SK-N-MC (cell line): ENCODE measurements around the gene NEMP2.
"Not testable (repeated sequence)": the region's sequence is repeated elsewhere in the genome, so short reads cannot be mapped to it uniquely, and the experiment has no call there.

Experiments
- DNase-seq: peaks from one replicate; pipeline ENCODE4 v3.0.0-alpha.2; 2011; ENCODE audit warnings: low read depth, low spot score
- H3K27ac ChIP-seq: fragments of 200-600 bp; sonication (generic); 2 replicates; pipeline ENCODE4 v1.5.1; 2016; ENCODE audit warnings: mixed run types
- H3K36me3 ChIP-seq: fragments of 200-600 bp; sonication (generic); 2 replicates; pipeline ENCODE4 v1.6.1; 2017; ENCODE audit warnings: antibody characterized with exemption, low read length, mixed read lengths; ENCODE audit not compliant: insufficient read depth
- H3K4me3 ChIP-seq: fragments of 200-600 bp; sonication (generic); 2 replicates; pipeline ENCODE4 v1.5.1; 2016
- H3K9ac ChIP-seq: fragments of 200-600 bp; sonication (generic); 2 replicates; pipeline ENCODE4 v1.8.0; 2017; ENCODE audit warnings: mixed run types, mixed read lengths; ENCODE audit not compliant: insufficient read length
- H3K9me3 ChIP-seq: fragments of 200-600 bp; sonication (generic); 2 replicates; pipeline ENCODE4 v1.6.1; 2017; ENCODE audit warnings: low read depth, mild to moderate bottlenecking, antibody characterized with exemption, low read length, moderate library complexity, mixed read lengths
- EZH2 ChIP-seq: fragments of 200-600 bp; sonication (generic); IDR thresholded peaks from one replicate; pipeline ENCODE4 v1.6.1; 2017; ENCODE audit warnings: antibody characterized with exemption
- FOXP2 ChIP-seq: optimal IDR thresholded peaks from 2 replicates; pipeline ENCODE3; 2011; ENCODE audit warnings: mild to moderate bottlenecking, moderate library complexity; ENCODE audit not compliant: insufficient read depth; ENCODE audit errors: extremely low read length, control extremely low read depth
- POLR2AphosphoS5 ChIP-seq: IDR thresholded peaks from 2 replicates; pipeline ENCODE4 v1.6.1; 2012; ENCODE audit warnings: mild to moderate bottlenecking, low read depth, low read length, borderline replicate concordance

Gene NEMP2

DNA sequence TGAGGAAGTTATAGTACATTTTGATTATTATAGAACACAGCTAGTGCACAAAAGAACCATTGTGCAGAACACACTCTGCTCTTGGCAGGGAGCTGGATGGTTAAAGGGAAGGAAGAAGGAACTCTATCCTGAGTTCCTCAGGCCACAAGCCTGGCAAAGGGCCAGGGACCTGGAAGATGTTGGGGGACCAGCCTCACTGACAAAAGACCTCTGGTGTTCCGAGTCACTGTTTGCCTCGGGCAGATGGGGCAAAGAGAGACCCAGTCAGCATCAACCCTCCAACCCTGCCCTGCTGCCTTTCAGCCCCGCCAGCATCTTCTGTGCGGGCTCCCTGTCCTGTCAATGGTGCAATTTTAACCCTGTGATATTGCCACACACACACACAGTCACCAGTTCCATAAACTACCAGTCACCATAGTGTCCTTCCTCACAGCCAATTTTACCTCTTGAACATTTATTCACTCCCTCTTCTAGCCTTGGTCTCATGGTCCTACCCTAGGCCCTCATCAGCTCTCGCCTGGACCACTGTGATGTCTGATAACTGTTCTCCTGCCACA, 21.9 kb downstream of the NEMP2 start:
- TF ChIP-seq POLR2AphosphoS5 (no peak), EZH2 (no peak), FOXP2 (no peak)
- H3K4me3 ChIP-seq: no peak overlapping the region
- H3K36me3 ChIP-seq: peaks cover 16% of the 10 kb centered on the region
- H3K9ac ChIP-seq: no peak overlapping the region
- DNase-seq: no peak
- H3K9me3 ChIP-seq: no peaks in the 10 kb centered on the region
- no peak overlapping the region for H3K27ac ChIP-seq

DNA sequence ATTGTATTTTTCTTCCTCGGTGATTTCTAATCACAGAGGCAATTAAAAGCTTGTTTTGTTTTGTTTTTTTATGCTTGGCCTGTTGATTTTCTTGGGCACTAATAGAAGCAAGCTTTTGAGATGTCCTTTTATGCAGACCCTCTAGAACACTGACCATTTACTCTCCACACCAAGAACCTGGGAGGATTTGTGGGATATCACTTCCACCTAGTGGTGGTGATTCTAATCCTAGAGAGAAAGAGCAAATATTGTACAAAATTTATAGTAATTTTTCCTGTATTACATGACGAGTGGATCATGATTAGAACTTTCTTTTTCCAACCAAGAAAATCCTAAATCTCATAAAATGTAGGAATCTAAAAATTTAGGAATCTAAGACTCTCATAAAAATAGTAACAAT, 23.4 kb downstream of the NEMP2 start:
- Histone ChIP-seq H3K9me3 (no peaks in the 10 kb centered on the region), H3K27ac (no peak overlapping the region), H3K9ac (no peak overlapping the region), H3K36me3 (peaks cover 17% of the 10 kb centered on the region), H3K4me3 (no peak overlapping the region)
- TF ChIP-seq EZH2: no peak
- TF ChIP-seq FOXP2: no peak
- no peak for TF ChIP-seq POLR2AphosphoS5
- DNase-seq: no peak

DNA sequence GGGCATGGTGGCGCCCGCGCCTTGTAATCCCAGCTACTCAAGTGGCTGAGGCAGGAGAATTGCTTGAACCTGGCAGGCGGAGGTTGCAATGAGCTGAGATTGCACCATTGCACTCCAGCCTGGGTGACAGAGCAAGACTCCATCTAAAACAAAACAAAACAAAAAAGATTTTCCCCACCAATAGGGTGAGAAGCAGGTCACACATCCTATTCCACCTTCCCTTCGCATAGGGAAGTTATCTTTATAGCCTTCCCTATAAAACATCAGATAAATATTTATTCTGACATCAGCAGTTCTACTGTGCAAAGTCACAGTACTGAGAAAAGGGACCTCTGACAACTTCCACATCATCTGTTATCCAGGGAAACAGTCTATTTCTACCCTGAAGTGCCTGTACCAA, 24.6 kb downstream of the NEMP2 start:
- H3K27ac ChIP-seq, H3K9me3 ChIP-seq, DNase-seq, H3K4me3 ChIP-seq, H3K9ac ChIP-seq: not testable (repeated sequence)
- peaks cover 19% of the 10 kb centered on the region for H3K36me3 ChIP-seq

DNA sequence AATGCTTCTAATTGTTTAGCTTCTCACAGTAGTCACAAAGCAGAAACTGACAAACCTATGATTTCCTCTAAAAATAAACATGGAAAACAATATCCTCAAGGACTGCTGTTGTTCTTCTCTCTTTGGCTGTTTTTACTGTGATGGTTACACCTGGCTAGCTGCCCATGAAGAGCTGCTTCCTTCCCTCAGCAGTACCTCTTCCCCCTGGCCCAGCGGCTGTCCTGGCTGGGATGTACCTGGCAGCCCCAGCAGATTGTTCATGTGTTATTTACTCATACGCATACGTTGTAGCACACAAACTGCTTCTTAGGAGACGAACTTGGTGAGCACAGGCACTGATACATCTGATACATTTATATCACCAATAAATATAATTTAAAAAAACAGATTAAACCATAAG, 27.4 kb downstream of the NEMP2 start:
- no peak for DNase-seq
- H3K9me3 ChIP-seq: no peaks in the 10 kb centered on the region
- TF ChIP-seq FOXP2: no peak
- TF ChIP-seq EZH2: no peak
- TF ChIP-seq POLR2AphosphoS5: no peak
- H3K4me3 ChIP-seq: no peak overlapping the region
- H3K36me3 ChIP-seq: peaks cover 7% of the 10 kb centered on the region; the same call in 1 of the 2 replicates
- H3K9ac ChIP-seq: no peak overlapping the region
- H3K27ac ChIP-seq: no peak overlapping the region

DNA sequence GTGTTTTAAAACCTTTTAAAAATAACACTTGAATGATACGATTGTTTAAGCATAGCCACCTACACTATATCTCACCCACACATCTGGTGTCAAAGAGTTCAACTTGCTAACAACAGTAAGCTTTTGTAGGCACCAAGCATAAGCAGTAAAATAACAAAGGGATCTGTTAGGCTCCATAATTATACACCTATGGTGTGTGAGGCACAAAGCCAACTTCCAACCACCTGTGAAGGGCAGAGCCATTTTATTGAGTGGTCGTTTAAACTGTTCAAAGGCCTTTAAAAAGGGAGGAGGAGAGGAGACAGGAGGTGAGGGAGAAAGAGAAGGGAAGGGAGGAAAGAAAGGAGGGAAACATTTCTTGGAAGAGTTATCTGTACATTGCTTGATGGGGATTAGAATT, 27.9 kb downstream of the NEMP2 start:
- peaks cover 8% of the 10 kb centered on the region; the same call in 1 of the 2 replicates for H3K36me3 ChIP-seq
- no peak overlapping the region for H3K9ac ChIP-seq
- TF ChIP-seq POLR2AphosphoS5 (no peak), FOXP2 (no peak), EZH2 (no peak)
- H3K9me3 ChIP-seq: no peaks in the 10 kb centered on the region
- H3K4me3 ChIP-seq: no peak overlapping the region
- no peak for DNase-seq
- H3K27ac ChIP-seq: no peak overlapping the region

DNA sequence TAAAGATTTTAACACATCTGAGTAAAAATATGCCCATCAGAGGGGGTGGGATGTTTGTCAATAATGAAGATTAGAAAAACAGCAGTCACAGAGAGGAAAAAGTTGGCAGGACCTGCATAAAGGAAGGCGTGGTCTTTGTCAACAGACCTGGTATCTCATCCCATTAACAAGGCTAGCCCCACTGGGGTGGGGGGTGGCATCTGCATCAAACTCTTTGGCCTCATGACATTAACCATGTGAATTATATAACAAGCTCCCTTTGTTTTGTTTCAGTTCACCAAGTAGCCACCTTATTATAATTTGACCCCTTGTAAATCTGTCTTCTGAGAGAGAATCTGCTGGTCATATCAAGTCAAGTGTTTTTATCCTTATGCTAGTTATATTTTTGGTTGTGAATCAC, 28.8 kb downstream of the NEMP2 start:
- Histone ChIP-seq H3K36me3 (peaks cover 14% of the 10 kb centered on the region; the same call in 1 of the 2 replicates), H3K9ac (no peak overlapping the region), H3K27ac (no peak overlapping the region), H3K9me3 (no peaks in the 10 kb centered on the region), H3K4me3 (no peak overlapping the region)
- DNase-seq: no peak
- no peak for TF ChIP-seq EZH2
- TF ChIP-seq POLR2AphosphoS5: no peak

DNA sequence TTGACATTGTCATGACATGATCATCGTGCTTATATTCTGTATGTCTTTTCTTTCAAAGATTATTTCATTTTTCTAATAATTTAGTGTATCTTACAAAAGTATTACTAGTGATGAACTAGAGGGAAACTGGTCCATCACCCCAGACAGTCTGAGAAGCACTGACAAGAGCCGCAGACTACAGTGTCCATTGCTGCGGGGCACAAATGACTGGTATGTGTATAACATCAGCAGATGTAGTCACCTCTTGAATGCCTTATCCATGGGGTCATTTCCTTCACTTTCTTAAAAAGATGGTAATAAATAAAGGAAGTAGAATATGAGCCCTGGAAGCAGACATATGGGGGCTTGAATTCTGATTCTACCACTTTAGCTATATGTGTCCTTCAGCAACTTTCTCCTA, 29.6 kb downstream of the NEMP2 start:
- H3K4me3 ChIP-seq: no peak overlapping the region

DNA sequence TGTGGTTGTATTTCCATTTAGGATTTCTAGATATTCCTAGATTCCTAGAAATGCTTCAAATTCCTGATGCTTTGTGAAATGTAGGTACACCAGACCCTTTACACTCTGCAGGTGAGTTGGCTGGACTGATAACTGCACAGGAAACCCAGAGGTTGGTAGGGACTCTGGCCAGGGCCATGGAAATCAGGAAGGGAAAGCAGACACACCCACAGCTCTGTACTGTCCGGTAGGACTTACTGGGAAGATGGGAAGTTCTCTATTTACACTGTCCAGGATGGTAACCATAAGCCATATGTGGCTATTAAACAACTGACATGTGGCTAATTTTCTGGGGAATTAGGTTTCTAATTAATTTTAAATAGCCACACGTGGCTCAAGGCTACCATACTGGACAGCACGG, 31.4 kb downstream of the NEMP2 start:
- TF ChIP-seq FOXP2 (no peak), POLR2AphosphoS5 (no peak), EZH2 (no peak)
- Histone ChIP-seq H3K9ac (no peak overlapping the region), H3K4me3 (no peak overlapping the region), H3K9me3 (no peaks in the 10 kb centered on the region), H3K36me3 (0 out of 2 replicates have a peak, but pooled peaks cover 10% of the 10 kb centered on the region), H3K27ac (no peak overlapping the region)
- no peak for DNase-seq

More for the DNA sequence above, 29.6 kb downstream of the NEMP2 start:
- 0 out of 2 replicates have a peak, but pooled peaks cover 10% of the 10 kb centered on the region for H3K36me3 ChIP-seq
- TF ChIP-seq FOXP2 (no peak), POLR2AphosphoS5 (no peak), EZH2 (no peak)
- no peak for DNase-seq
- H3K9me3 ChIP-seq: no peaks in the 10 kb centered on the region
- H3K9ac ChIP-seq: no peak overlapping the region
- no peak overlapping the region for H3K27ac ChIP-seq

DNA sequence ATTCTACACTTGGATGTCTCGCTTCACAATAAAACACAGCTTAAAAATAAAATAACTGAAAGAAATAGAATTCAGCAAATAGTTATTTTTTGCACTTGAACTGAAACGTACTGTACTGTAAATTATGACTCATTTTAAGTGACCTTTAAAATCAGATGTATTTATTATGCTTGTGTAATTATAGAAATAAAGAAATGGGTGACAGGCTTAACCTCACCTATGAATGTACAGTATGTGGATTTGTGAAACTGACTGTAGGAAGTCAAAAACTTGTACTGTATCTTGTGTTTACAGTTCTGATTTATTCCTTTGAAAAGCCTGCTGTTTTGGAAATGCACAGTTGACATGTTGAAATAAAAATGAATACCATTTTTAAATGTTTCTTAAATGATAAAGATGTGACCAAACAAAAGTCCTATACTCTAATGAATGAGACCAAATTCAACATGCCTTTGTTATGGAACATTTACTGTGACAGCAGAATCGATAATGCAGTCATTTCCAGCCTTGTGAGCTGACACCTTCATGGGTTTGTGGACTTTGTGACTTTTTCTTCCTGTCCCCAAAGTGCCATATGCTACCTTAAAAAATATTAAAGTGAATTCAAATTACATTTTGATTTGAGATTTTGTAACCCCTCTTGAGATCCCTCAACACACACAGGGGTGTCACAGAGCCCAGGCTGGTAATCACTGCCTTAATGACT, 32.7 kb downstream of the NEMP2 start:
- H3K4me3 ChIP-seq: no peak overlapping the region
- 0 out of 2 replicates have a peak, but pooled peaks cover 10% of the 10 kb centered on the region for H3K36me3 ChIP-seq
- no peak overlapping the region for H3K27ac ChIP-seq
- no peak for TF ChIP-seq POLR2AphosphoS5
- TF ChIP-seq EZH2: no peak
- TF ChIP-seq FOXP2: no peak
- DNase-seq: no peak
- H3K9me3 ChIP-seq: no peaks in the 10 kb centered on the region
- H3K9ac ChIP-seq: no peak overlapping the region
